ENCODE data around the gene MED22. TPM values are rescaled to one million over a fixed set of nuclear protein-coding genes. Genes with fewer than 3 reads are reported as not detected.

Gene MED22
- total RNA-seq, 1 experiment from 2014 or later, result 18.6 TPM

GRCh38 chr9:133351526-133351907 lies 3.6 kb upstream of the MED22 start:
- Histone ChIP-seq H3K9ac (ENCODE audit: low read length) (no peak overlapping the region), H4K20me1 (ENCODE audit: insufficient read depth) (peaks cover 10% of the 10 kb centered on the region; the same call in 1 of the 2 replicates), H3K4me3 (replicated peaks in 1 of 2; ENCODE audit: low read depth in 1 of 2, low read length in 2 of 2) (no peak overlapping the region), H3K4me1 (ENCODE audit: control insufficient read depth in 1 of 2, insufficient read depth in 2 of 2, low read length in 2 of 2) (peaks cover 8 to 32% of the 10 kb centered on the region in 2 experiments), H3K27ac (ENCODE audit: low read depth, low read length) (peak overlapping the region; percentile 11; the same call in 1 of the 2 replicates), H3K4me2 (ENCODE audit: low read length) (no peak overlapping the region), H2AFZ (ENCODE audit: low read depth, low read length, poor library complexity, severe bottlenecking) (no peak overlapping the region), H3K27me3 (ENCODE audit: insufficient read depth, low read length) (no peaks in the 10 kb centered on the region), H3K9me3 (ENCODE audit: control insufficient read depth in 1 of 2, insufficient read depth in 1 of 2, low read depth in 1 of 2, low read length in 2 of 2) (no peaks in the 10 kb centered on the region), H3K36me3 (ENCODE audit: control insufficient read depth in 1 of 2, insufficient read depth in 2 of 2, low read length in 2 of 2) (peaks cover 33 to 50% of the 10 kb centered on the region in 2 experiments), H3K9me2 (ENCODE audit: insufficient read depth) (no peaks in the 10 kb centered on the region), H3K79me2 (ENCODE audit: insufficient read depth, low read length) (peaks cover 61% of the 10 kb centered on the region)
- CTCF ChIA-PET, result interaction anchor here (0.7 to 0.8 kb wide), 2 partner anchors 10 to 135 kb away, joined by 3 read pairs; no protein-coding TSS in a partner anchor
- no peak for ATAC-seq
- RAD21 ChIA-PET (ENCODE audit: low non-redundant PET in 1 of 2, low total read pairs in 2 of 2, uncharacterized antibody in 2 of 2, unreplicated experiment in 2 of 2), result no interaction called here
- BruUV-seq (replicated peaks), result no TSS peak
- DNase-seq (ENCODE audit: low read depth, low spot score), result no peak
- intact Hi-C loops (cut with micrococcal nuclease), result loop anchor here (10.0 kb wide), 1 partner anchor 643 kb away; the partner anchor contains the start of gene VAV2
- TF ChIP-seq RAD21 (IDR thresholded peaks at IDR 0.05; ENCODE audit: low read depth) (no peak), POLR2A (IDR thresholded peaks at IDR 0.05; ENCODE audit: borderline replicate concordance, extremely low read depth, insufficient read depth, insufficient read length) (no peak), MAX (IDR thresholded peaks at IDR 0.05) (no peak), CBX3 (IDR thresholded peaks at IDR 0.05; ENCODE audit: low read depth) (no peak), ATF3 (IDR thresholded peaks at IDR 0.05) (no peak), ZBTB33 (IDR thresholded peaks at IDR 0.05; ENCODE audit: extremely low read depth, insufficient replicate concordance, low read length) (no peak), CTCF (IDR thresholded peaks at IDR 0.05 in 2 of 3, conservative IDR thresholded peaks at IDR 0.05 in 1 of 3; ENCODE audit: borderline replicate concordance in 1 of 3, insufficient read depth in 1 of 3, low read depth in 2 of 3, low read length in 2 of 3) (no peak), POLR2AphosphoS5 (IDR thresholded peaks at IDR 0.05; ENCODE audit: low read depth, low read length) (no peak), SIN3A (IDR thresholded peaks at IDR 0.05; ENCODE audit: low read depth) (no peak), SP1 (IDR thresholded peaks at IDR 0.05; ENCODE audit: low read depth) (no peak), ELF1 (IDR thresholded peaks at IDR 0.05; ENCODE audit: borderline replicate concordance, low read depth) (no peak), ZFX (IDR thresholded peaks at IDR 0.05) (no peak), EZH2phosphoT487 (IDR thresholded peaks at IDR 0.05; ENCODE audit: borderline replicate concordance) (no peak), YY1 (IDR thresholded peaks at IDR 0.05; ENCODE audit: extremely low read depth, insufficient replicate concordance, low read depth, low read length) (no peak), JUND (IDR thresholded peaks at IDR 0.05) (no peak), ZNF274 (IDR thresholded peaks at IDR 0.05; ENCODE audit: low read depth, low read length) (no peak), EZH2 (IDR thresholded peaks at IDR 0.05) (no peak), CEBPB (IDR thresholded peaks at IDR 0.05; ENCODE audit: low read depth) (no peak), TCF7L2 (IDR thresholded peaks at IDR 0.05; ENCODE audit: borderline replicate concordance, extremely low read depth, insufficient read depth, insufficient read length) (no peak)
- POLR2A ChIA-PET, result interaction anchor here (1.1 to 1.3 kb wide), 2 partner anchors 13 to 113 kb away, joined by 3 read pairs; no protein-coding TSS in a partner anchor
